GM10266 (cell line): ENCODE results near the gene NMNAT3.

Experiments
- DNase-seq: peaks from one replicate; pipeline ENCODE4 v3.0.0; 2012; ENCODE audit errors: extremely low spot score
- TF ChIP-seq, protein P1 (sequence below): IDR thresholded peaks from 2 replicates; pipeline ENCODE4 v1.5.1; 2012; ENCODE audit warnings: mild to moderate bottlenecking, low read depth; ENCODE audit not compliant: control insufficient read depth, insufficient read depth; ENCODE audit errors: missing control alignments

Gene NMNAT3

DNA sequence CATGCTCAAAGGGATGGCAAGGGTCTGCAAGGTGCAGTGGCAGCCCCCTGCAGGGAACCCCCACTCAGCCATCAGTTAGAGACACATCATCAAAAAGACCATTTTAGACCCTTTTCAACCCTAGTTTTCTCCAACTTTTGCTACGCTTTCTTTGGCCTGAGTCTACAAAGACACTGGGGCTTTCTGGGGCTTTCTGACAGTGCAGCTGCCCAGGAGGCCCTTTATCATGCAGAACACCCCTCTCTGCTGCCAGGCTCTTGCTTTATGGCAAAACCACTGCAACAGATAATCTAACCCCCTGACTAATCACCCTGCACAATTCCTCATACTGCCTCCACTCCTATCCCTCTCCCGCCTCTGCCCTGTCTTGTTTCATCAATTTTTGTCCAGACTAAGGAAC lies 2.4 kb downstream of the NMNAT3 start:
- DNase-seq: no peak
- TF ChIP-seq, protein P1, sequence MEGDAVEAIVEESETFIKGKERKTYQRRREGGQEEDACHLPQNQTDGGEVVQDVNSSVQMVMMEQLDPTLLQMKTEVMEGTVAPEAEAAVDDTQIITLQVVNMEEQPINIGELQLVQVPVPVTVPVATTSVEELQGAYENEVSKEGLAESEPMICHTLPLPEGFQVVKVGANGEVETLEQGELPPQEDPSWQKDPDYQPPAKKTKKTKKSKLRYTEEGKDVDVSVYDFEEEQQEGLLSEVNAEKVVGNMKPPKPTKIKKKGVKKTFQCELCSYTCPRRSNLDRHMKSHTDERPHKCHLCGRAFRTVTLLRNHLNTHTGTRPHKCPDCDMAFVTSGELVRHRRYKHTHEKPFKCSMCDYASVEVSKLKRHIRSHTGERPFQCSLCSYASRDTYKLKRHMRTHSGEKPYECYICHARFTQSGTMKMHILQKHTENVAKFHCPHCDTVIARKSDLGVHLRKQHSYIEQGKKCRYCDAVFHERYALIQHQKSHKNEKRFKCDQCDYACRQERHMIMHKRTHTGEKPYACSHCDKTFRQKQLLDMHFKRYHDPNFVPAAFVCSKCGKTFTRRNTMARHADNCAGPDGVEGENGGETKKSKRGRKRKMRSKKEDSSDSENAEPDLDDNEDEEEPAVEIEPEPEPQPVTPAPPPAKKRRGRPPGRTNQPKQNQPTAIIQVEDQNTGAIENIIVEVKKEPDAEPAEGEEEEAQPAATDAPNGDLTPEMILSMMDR: no peak

DNA sequence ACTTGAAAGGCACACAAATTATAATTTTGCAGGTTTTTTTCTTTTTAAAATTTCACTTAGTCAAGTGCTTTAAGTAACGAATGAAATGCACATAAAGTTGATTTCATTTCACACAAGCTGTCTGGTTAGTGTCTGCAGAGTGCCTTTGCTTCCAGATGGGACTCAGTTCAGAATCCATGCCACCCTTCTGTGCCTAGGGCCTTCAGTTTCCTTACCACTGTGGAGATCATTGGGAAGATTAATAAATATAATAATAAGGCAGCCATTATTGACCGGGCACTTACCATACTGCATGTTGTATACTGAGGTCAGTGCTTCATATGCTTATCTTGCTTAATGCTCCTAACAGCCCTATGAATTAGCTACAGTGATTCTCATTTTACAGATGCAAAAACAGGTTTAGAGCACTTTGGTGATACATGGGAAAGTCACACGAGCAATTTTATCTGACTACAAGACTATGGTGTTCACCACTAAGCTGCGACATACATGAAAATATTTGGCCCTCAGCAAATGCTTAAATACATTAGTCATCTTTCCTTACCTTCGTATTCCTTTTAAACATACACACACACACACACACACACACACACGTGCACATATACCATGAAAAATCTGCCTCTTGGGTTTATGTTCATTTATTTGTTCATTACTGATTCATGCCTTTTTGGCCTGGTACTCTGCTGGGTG lies 3.1 kb downstream of the NMNAT3 start:
- DNase-seq: no peak
- TF ChIP-seq, protein P1: no peak

DNA sequence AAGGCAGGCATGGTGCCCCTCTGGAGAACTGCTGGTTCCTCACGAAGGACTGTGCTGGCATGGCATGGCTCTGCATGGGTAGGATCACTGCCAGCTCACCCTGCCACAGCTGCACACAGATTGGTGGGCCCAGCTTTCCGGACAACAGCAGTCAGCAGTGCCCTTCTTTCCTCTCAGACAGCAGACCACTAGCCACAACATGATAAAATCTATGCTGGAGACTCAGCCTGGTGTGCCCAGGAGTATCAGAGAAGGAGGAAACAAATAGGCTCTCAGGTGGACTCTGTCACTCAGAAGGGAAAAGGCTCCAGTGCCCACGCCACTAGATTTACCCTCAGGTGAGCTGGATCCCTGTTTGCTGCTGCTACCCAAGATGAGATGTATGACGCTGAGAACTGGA lies 4.9 kb downstream of the NMNAT3 start:
- DNase-seq: no peak
- TF ChIP-seq, protein P1: no peak

DNA sequence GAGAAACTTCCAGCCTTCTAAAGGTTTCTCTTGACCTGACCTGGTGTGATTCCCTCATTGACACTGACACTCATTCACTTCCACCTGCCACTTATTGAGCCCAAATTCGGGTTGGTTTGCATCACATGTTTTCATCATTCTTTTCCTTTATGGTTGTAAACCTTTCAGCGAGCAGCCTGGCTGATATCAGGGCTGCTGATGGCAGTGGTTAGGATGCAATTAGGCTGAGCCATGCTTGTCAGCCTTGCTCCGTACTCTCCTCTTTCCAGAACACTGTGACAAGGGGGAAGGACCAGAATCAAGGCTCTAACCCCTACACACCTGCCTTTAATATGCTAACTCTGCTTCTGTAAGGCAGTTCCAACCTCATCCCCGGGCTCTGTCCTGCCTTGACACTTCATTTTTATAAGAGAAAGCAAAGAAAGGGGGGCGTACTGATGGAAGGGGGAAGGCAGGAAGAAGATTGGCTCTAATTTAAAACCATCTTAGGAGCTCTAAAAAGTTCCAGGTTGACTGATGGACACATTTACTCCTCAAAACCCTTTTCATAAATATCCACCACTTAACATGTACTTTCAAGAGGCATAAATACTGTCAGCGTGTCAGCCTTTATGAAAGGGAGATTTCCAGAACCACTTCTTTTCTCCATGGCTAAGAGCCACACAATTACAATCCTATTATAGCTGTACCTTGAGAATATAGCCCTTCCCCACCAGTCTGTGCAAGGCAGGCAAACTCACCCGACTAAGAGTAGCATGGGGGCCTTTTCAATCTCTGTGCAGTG lies 5.7 kb downstream of the NMNAT3 start:
- no peak for DNase-seq
- TF ChIP-seq, protein P1: no peak

DNA sequence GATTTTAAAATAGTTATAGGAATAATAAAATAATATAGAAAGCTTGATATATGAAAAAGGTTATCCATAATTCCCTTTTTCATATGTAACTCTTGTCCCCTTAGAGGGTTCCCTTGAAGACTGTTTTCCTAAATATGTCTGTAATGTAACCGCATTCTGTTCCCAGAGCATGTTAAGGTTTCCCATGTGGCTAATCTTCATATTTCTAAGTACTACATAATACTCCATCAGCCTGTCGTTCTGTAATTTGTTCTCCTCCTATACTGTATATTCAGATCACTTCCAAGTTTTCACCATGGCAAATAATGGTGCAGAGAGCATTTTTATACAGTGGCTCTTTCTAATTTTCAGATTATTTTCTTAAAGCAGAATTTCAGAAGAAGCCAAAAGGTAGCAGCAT lies 6.7 kb downstream of the NMNAT3 start:
- TF ChIP-seq, protein P1: no peak

DNA sequence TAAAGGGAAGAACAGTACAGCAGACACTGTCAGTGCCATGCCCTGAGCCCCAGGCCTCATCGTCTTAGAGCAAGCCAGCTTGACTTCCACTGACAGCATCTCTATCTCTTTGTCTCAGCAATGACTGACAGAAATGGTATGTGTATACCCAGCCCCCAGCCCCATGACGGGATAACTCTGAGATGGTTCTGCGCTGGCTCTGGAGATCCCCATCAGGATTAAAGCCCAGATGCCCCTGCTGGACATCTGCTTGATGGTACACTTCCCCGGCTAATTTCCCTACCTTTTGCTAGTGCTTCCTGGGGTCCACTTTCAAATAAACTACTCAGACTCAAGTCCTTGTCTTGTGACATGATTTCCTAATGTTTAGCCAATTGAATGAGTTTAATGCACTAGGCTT lies 7.6 kb downstream of the NMNAT3 start:
- TF ChIP-seq, protein P1: no peak
- no peak for DNase-seq

More for the DNA sequence above, 6.7 kb downstream of the NMNAT3 start:
- DNase-seq: no peak

DNA sequence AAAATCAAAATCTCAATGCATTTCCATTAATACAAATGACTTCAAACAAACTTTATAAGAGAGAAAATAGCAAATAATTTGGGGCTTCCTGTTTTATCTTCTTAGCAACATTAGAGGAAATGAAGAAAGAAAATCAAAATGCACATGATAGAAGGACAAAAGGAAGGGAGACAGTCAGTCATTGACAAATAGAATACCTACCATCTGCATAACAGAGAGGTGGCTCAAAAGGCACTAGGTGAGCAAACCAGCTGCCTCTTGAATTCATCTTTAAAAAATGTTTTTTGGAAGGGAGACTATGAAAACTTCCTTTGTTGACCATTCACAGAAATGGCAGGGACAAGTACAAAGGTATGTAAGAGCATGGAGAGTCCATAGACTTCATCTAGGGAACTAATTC lies 9.4 kb downstream of the NMNAT3 start:
- TF ChIP-seq, protein P1: no peak

More for the DNA sequence above, 9.4 kb downstream of the NMNAT3 start:
- no peak for DNase-seq
